PC-3 (cell line): ENCODE data around the gene ELOVL2. TPM values are rescaled to one million over a fixed set of nuclear protein-coding genes. Genes with fewer than 3 reads are reported as not detected.

ENCODE experiments used
- ATAC-seq: fragments of 200-7000 bp; cut with Tn5 transposase; 2 replicates; pipeline ENCODE4 v1.9.1; 2020; ENCODE audit warnings: mild to moderate bottlenecking, moderate library complexity
- BruUV-seq: library from RNA; stranded (reverse); fragments of 400-500 nt; replicated peaks from 2 replicates; lab custom pipeline; 2021; lab: Mats Ljungman, UMichigan
- CTCF ChIA-PET: fragments of 300-600 bp; sonication (Branson Sonifier 250); formaldehyde crosslinking; loops from one replicate; lab custom pipeline; 2022; ENCODE audit warnings: antibody characterized with exemption; lab: Charles Lee
- POLR2A ChIA-PET: fragments of 300-600 bp; sonication (Branson Sonifier 250); formaldehyde crosslinking; loops from one replicate; lab custom pipeline; 2022; ENCODE audit warnings: antibody characterized with exemption; ENCODE audit not compliant: unreplicated experiment; lab: Charles Lee
- DNase-seq: peaks from one replicate; pipeline ENCODE4 v3.0.0-alpha.2; 2015
- H2AFZ ChIP-seq: fragments of 300-600 bp; sonication (generic); 2 replicates; pipeline ENCODE4 v1.6.0; 2016; ENCODE audit warnings: antibody characterized with exemption, low read length
- H3F3A ChIP-seq: fragments of 300-600 bp; sonication (generic); one replicate; pipeline ENCODE4 v1.6.0; 2017; ENCODE audit warnings: antibody characterized with exemption, low read length, control low read depth, mild to moderate bottlenecking; ENCODE audit not compliant: unreplicated experiment
- H3K27ac ChIP-seq: fragments of 300-600 bp; sonication (generic); 2 replicates; pipeline ENCODE4 v1.5.1; 2016; ENCODE audit warnings: mild to moderate bottlenecking, low read length
- H3K27me3 ChIP-seq: fragments of 300-600 bp; sonication (generic); 2 replicates; pipeline ENCODE4 v1.6.1; 2016; ENCODE audit warnings: low read length, mixed read lengths
- H3K36me3 ChIP-seq: fragments of 300-600 bp; sonication (generic); 2 replicates; pipeline ENCODE4 v1.6.1; 2016; ENCODE audit warnings: low read depth, mixed run types, low read length, mixed read lengths
- H3K4me1 ChIP-seq: fragments of 300-600 bp; sonication (generic); 2 replicates; pipeline ENCODE4 v1.5.1; 2016; ENCODE audit warnings: low read length; ENCODE audit not compliant: insufficient read depth
- H3K4me2 ChIP-seq: fragments of 300-600 bp; sonication (generic); 2 replicates; pipeline ENCODE4 v1.6.0; 2016; ENCODE audit warnings: low read length
- H3K4me3 ChIP-seq: fragments of 300-600 bp; sonication (generic); 2 replicates; pipeline ENCODE4 v1.5.1; 2016; ENCODE audit warnings: mild to moderate bottlenecking, low read length, mixed read lengths
- H3K79me2 ChIP-seq: fragments of 300-600 bp; sonication (generic); 2 replicates; pipeline ENCODE4 v1.6.1; 2017; ENCODE audit warnings: low read length, mixed read lengths
- H3K9ac ChIP-seq: fragments of 300-600 bp; sonication (generic); 2 replicates; pipeline ENCODE4 v1.6.0; 2016; ENCODE audit warnings: mild to moderate bottlenecking, low read length
- H3K9me2 ChIP-seq: fragments of 300-600 bp; sonication (generic); replicated peaks from 2 replicates; pipeline ENCODE4 v1.6.1; 2016; ENCODE audit warnings: mixed run types, low read length, mixed read lengths
- H3K9me3 ChIP-seq: fragments of 300-600 bp; sonication (generic); 2 replicates; pipeline ENCODE4 v1.6.1; 2016; ENCODE audit warnings: low read length, mixed read lengths
- H4K20me1 ChIP-seq: fragments of 300-600 bp; sonication (generic); 2 replicates; pipeline ENCODE4 v1.6.1; 2016; ENCODE audit warnings: low read length, mixed read lengths
- CTCF ChIP-seq: fragments of 300-600 bp; sonication (generic); conservative IDR thresholded peaks from 2 replicates; pipeline ENCODE4 v1.5.1; 2017; ENCODE audit warnings: antibody characterized with exemption, low read depth, mild to moderate bottlenecking, low read length
- EZH2 ChIP-seq: fragments of 300-600 bp; sonication (generic); IDR thresholded peaks from one replicate; pipeline ENCODE4 v1.6.1; 2017; ENCODE audit warnings: antibody characterized with exemption, mild to moderate bottlenecking, low read length; ENCODE audit not compliant: unreplicated experiment
- EZH2phosphoT487 ChIP-seq: fragments of 300-600 bp; sonication (generic); IDR thresholded peaks from 2 replicates; pipeline ENCODE4 v1.6.1; 2018; ENCODE audit warnings: mild to moderate bottlenecking, antibody characterized with exemption, low read length, borderline replicate concordance
- intact Hi-C: fragments of 100-400 bp; cut with micrococcal nuclease; formaldehyde crosslinking; loops from 2 replicates; pipeline ENCODE4 v1.9.0; 2023
- total RNA-seq: library from RNA; depleted of rRNA; stranded (reverse); fragments of >200 nt; gene quantifications from 2 replicates; pipeline ENCODE4 v1.2.3, GENCODE V29; 2014

Gene ELOVL2
- total RNA-seq, 1 experiment from 2014 or later = 0.91 TPM

- ChIA-PET POLR2A (no interaction called here), CTCF (no interaction called here)
- no peaks in the 10 kb centered on the region for H3K36me3 ChIP-seq
- no TSS peak for BruUV-seq
- no peak overlapping the region for H3K4me3 ChIP-seq
- no peak overlapping the region for H3K9ac ChIP-seq
- H3K9me2 ChIP-seq = no peaks in the 10 kb centered on the region
- ATAC-seq (no peak), DNase-seq (no peak)
- no peaks in the 10 kb centered on the region for H3K27me3 ChIP-seq
- H2AFZ ChIP-seq = no peak overlapping the region
- H3F3A ChIP-seq = no peaks in the 10 kb centered on the region
- H3K9me3 ChIP-seq = no peaks in the 10 kb centered on the region
- H3K79me2 ChIP-seq = no peaks in the 10 kb centered on the region
- H3K27ac ChIP-seq = no peak overlapping the region
- no peak overlapping the region for H3K4me2 ChIP-seq
- TF ChIP-seq EZH2 = no peak
- no peak for TF ChIP-seq CTCF
- TF ChIP-seq EZH2phosphoT487 = no peak
- H4K20me1 ChIP-seq = no peaks in the 10 kb centered on the region
- no peaks in the 10 kb centered on the region for H3K4me1 ChIP-seq
- intact Hi-C loops = no loop called here
Measured at GRCh38 chr6:11072101-11072500, 28.0 kb upstream of the ELOVL2 start.

DNA sequence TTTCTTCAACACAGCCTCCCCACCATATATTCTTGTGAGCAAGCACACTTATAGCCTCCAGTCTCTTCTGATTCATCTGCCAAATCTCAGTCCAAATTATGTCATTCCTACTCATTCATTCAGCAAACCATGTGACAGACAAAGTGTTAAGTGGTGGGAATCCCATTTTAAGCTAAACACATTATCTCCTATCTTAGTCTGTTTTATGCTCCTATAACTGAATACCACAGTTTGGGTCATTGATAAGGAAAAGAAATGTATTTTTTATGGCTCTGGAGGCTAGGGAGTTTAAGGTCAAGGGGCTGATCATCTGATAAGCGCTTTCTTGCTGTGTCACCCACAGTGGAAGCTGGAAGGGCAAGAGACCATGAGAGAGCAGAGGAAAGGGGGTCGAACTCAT is 25.7 kb upstream of the ELOVL2 start:
- H3K9me3 ChIP-seq = no peaks in the 10 kb centered on the region
- H3K36me3 ChIP-seq = no peaks in the 10 kb centered on the region
- H3K4me2 ChIP-seq = no peak overlapping the region
- ChIA-PET CTCF (interaction anchor here (1.4 kb wide), 1 partner anchor 115 kb away, joined by 17 read pairs; no protein-coding TSS in a partner anchor), POLR2A (no interaction called here)
- H3F3A ChIP-seq = no peaks in the 10 kb centered on the region
- no peaks in the 10 kb centered on the region for H3K4me1 ChIP-seq
- H3K79me2 ChIP-seq = no peaks in the 10 kb centered on the region
- TF ChIP-seq EZH2phosphoT487 = no peak
- no peak for TF ChIP-seq EZH2
- no peak for TF ChIP-seq CTCF
- ATAC-seq (no peak), DNase-seq (peak; percentile 26)
- no peaks in the 10 kb centered on the region for H3K27me3 ChIP-seq
- no peaks in the 10 kb centered on the region for H3K9me2 ChIP-seq
- no peak overlapping the region for H3K9ac ChIP-seq
- no peak overlapping the region for H3K27ac ChIP-seq
- intact Hi-C loops = loop anchor here (1.0 to 2.0 kb wide), 2 partner anchors 118 to 223 kb away; no protein-coding TSS in a partner anchor
- H3K4me3 ChIP-seq = no peak overlapping the region
- no peak overlapping the region for H2AFZ ChIP-seq
- BruUV-seq = no TSS peak
- no peaks in the 10 kb centered on the region for H4K20me1 ChIP-seq

DNA sequence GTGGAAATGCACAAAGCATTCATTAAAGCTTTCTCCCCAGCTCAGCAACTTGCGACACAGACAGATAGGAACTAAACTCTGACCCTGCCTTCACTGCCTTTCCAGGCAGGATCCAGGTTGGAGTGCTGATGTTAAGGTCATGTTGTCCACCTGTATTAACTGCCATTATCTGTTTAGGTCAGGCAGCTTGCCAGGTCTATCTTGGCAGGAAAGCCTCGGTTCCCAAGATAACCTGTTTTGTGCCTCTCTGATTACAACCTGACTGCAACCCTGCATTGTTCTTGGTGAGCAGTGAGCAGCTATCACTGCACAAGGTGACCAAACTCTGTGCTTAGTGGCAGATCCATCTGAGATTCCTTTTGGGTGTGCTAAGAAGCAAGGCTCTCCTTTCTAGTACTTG is 23.2 kb upstream of the ELOVL2 start:
- no peak for DNase-seq
- intact Hi-C loops = no loop called here
- Histone ChIP-seq H4K20me1 (no peaks in the 10 kb centered on the region), H3F3A (no peaks in the 10 kb centered on the region), H3K9me2 (no peaks in the 10 kb centered on the region), H3K4me2 (no peak overlapping the region), H3K79me2 (no peaks in the 10 kb centered on the region), H3K9ac (no peak overlapping the region), H3K4me1 (no peaks in the 10 kb centered on the region), H3K27ac (no peak overlapping the region), H3K27me3 (no peaks in the 10 kb centered on the region), H2AFZ (no peak overlapping the region), H3K9me3 (no peaks in the 10 kb centered on the region), H3K4me3 (no peak overlapping the region), H3K36me3 (no peaks in the 10 kb centered on the region)
- ChIA-PET POLR2A (no interaction called here), CTCF (interaction anchor here (0.8 to 1.5 kb wide), 2 partner anchors 113 to 116 kb away, joined by 4 read pairs; no protein-coding TSS in a partner anchor)
- ATAC-seq = no peak
- BruUV-seq = no TSS peak
- TF ChIP-seq EZH2phosphoT487 (no peak), CTCF (no peak), EZH2 (no peak)
